Endothelial cell (in vitro differentiated cells): ENCODE data around the gene DGKQ. TPM values are rescaled to one million over a fixed set of nuclear protein-coding genes. Genes with fewer than 3 reads are reported as not detected.

Experiments
- DNase-seq: peaks from one replicate; pipeline ENCODE4 v3.0.0; 2021; ENCODE audit warnings: low spot score
- H3K27ac Mint-ChIP-seq: one replicate; pipeline ENCODE4 v1.8.0; 2021; ENCODE audit warnings: mixed read lengths, inconsistent platforms; ENCODE audit not compliant: unreplicated experiment
- H3K27me3 Mint-ChIP-seq: one replicate; pipeline ENCODE4 v1.8.0; 2021; ENCODE audit warnings: mild to moderate bottlenecking, moderate library complexity, mixed read lengths, inconsistent platforms; ENCODE audit not compliant: unreplicated experiment
- H3K36me3 Mint-ChIP-seq: one replicate; pipeline ENCODE4 v1.8.0; 2021; ENCODE audit warnings: mild to moderate bottlenecking, low read depth, mixed read lengths, inconsistent platforms; ENCODE audit not compliant: unreplicated experiment
- H3K4me1 Mint-ChIP-seq: one replicate; pipeline ENCODE4 v1.8.0; 2021; ENCODE audit warnings: mild to moderate bottlenecking, mixed read lengths, inconsistent platforms; ENCODE audit not compliant: unreplicated experiment
- H3K4me3 Mint-ChIP-seq: one replicate; pipeline ENCODE4 v1.8.0; 2021; ENCODE audit warnings: mild to moderate bottlenecking, mixed read lengths, inconsistent platforms; ENCODE audit not compliant: unreplicated experiment
- H3K9me3 Mint-ChIP-seq: one replicate; pipeline ENCODE4 v1.8.0; 2021; ENCODE audit warnings: mixed read lengths, inconsistent platforms; ENCODE audit not compliant: unreplicated experiment
- total RNA-seq: library from RNA; stranded (reverse); fragmentation: NEBNext Ultra II Directional; extraction: Animal tissue kit (Norgen Biotek cat#: 25700); gene quantifications from one replicate; pipeline ENCODE4 v1.2.1, GENCODE V29; 2021; ENCODE audit not compliant: unreplicated experiment
- TF ChIP-seq, protein P1 (sequence below): fragments of 200-600 bp; sonication (generic); IDR thresholded peaks from one replicate; pipeline ENCODE4 v1.5.0; 2021; ENCODE audit warnings: antibody characterized with exemption; ENCODE audit not compliant: unreplicated experiment

DGKQ gene
- total RNA-seq, 1 donor from 2014 or later, result 14.5 TPM

DNA sequence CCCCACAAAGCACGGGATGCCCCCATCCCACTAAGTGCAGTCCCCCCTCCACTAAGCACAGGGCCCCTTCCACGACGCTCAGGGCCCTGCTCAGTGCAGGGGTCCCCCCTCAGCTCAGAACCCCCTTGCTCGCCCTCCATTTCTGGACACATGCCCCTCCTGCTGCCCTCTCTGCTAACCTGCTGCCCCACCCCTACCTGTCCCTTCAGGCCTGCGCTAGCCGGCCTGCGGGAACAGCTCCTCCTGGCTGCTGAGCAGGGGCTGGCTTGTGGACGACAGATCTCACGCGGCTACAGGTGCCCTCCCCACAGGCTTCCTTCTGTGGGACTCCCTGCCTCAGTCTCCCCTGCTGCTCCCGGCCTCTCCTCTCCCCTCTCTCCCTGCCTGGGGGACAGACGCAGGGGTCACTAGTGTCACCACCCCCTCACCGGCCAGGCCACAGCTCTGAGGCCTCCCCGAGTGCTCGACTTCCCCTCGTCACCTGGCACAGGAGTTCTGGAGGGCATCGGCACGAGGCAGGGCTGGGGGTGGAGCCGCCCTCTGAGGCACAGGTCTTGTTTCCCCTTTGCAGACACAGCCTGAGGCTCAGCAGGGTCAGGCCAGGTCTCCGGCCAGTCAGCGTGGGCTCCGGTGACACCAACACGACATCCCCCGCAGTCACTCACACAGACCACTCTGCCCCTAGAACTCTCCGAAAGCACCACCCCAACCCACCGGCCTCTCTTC lies 62.8 kb downstream of the DGKQ start:
- Mint-ChIP-seq H3K27ac (no peak overlapping the region), H3K36me3 (peaks cover 32% of the 10 kb centered on the region), H3K9me3 (no peaks in the 10 kb centered on the region), H3K4me1 (peaks cover 16% of the 10 kb centered on the region), H3K27me3 (peaks cover 11% of the 10 kb centered on the region), H3K4me3 (no peak overlapping the region)
- TF ChIP-seq, protein P1, sequence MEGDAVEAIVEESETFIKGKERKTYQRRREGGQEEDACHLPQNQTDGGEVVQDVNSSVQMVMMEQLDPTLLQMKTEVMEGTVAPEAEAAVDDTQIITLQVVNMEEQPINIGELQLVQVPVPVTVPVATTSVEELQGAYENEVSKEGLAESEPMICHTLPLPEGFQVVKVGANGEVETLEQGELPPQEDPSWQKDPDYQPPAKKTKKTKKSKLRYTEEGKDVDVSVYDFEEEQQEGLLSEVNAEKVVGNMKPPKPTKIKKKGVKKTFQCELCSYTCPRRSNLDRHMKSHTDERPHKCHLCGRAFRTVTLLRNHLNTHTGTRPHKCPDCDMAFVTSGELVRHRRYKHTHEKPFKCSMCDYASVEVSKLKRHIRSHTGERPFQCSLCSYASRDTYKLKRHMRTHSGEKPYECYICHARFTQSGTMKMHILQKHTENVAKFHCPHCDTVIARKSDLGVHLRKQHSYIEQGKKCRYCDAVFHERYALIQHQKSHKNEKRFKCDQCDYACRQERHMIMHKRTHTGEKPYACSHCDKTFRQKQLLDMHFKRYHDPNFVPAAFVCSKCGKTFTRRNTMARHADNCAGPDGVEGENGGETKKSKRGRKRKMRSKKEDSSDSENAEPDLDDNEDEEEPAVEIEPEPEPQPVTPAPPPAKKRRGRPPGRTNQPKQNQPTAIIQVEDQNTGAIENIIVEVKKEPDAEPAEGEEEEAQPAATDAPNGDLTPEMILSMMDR, result no peak
- DNase-seq, result no peak

DNA sequence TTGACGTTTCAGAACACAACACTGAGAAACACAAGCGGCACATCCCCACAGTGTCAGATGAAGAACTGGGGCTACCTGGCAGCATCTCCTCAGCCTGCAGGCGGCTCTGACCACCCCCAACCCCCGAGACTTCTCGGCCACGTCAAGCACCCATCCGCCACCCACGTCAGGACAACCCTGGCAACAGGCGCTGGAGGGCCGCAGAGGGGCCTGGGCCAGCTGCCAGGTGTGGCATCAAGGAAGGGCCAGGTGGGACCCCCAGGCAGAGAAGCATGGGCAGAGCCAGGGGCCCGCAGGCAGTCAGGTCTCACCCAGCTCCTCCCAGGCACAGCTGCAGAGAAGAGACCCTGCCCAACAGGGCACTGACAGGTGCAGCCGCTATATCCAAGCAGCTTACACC lies 63.5 kb downstream of the DGKQ start:
- Mint-ChIP-seq H3K4me3 (peak overlapping the region; percentile 60), H3K27me3 (peaks cover 11% of the 10 kb centered on the region), H3K27ac (no peak overlapping the region), H3K36me3 (peaks cover 39% of the 10 kb centered on the region), H3K9me3 (no peaks in the 10 kb centered on the region), H3K4me1 (peaks cover 9% of the 10 kb centered on the region)
- DNase-seq, result no peak
- TF ChIP-seq, protein P1, result no peak

DNA sequence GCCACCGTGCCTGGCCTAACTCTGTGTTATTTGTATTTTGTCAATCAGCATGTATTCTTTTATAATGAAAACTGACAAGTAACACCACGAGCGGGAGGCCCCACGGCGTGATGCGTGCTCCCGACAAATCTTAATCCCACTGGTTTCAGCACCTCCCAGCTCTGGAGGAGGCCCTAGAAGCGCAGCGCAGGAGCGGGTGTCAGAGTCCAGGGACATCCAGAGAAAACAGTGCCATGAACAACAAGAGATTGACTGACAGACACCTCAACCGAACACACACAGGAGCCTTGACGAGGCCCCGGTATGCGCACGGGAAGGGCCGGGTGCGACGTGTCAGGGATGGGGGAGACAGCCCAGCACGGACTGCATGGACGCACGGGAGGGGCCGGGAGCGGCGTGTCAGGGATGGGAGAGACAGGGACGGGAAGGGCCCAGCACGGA lies 64.2 kb downstream of the DGKQ start:
- Mint-ChIP-seq H3K4me3 (peak overlapping the region; percentile 60), H3K4me1 (peaks cover 6% of the 10 kb centered on the region), H3K36me3 (peaks cover 40% of the 10 kb centered on the region), H3K9me3 (no peaks in the 10 kb centered on the region), H3K27ac (no peak overlapping the region), H3K27me3 (peaks cover 11% of the 10 kb centered on the region)
- DNase-seq, result no peak
- TF ChIP-seq, protein P1, result no peak

Other genes with a start within 250 kb of the DGKQ start
- gene CPLX1, start 147.4 kb downstream of the DGKQ start, total RNA-seq, result 0.46 TPM
- 112 TPM for gene GAK, start 41.3 kb downstream of the DGKQ start, total RNA-seq
- 31.4 TPM for gene TMEM175, start 41.1 kb downstream of the DGKQ start, total RNA-seq
- gene IDUA, start 13.5 kb upstream of the DGKQ start, total RNA-seq, result 14.9 TPM
- gene SLC26A1, start 19.8 kb upstream of the DGKQ start, total RNA-seq, result not detected
- gene FGFRL1, start 38.1 kb upstream of the DGKQ start, total RNA-seq, result 5.2 TPM
- 3.3 TPM for gene RNF212, start 140.0 kb upstream of the DGKQ start, total RNA-seq
- gene SPON2, start 199.0 kb upstream of the DGKQ start, total RNA-seq, result 0.97 TPM